Duodenal mucosa (tissue), 2 donors: Measurements from ENCODE around the gene NXNL2.

Experiments used
- H3K27ac ChIP-seq: one replicate; pipeline ENCODE4 v1.7.0; 2013; ENCODE audit warnings: low read depth, low read length
- H3K27me3 ChIP-seq, 2 donors: one replicate each; pipeline ENCODE4 v1.7.0; 2013; ENCODE audit warnings: low read length in 2 of 2, control low read depth in 1 of 2; ENCODE audit not compliant: insufficient read depth in 2 of 2, control insufficient read depth in 1 of 2
- H3K36me3 ChIP-seq, 2 donors: one replicate each; pipeline ENCODE4 v1.7.0; 2013; ENCODE audit warnings: low read length in 2 of 2, control low read depth in 1 of 2; ENCODE audit not compliant: insufficient read depth in 2 of 2, control insufficient read depth in 1 of 2
- H3K4me1 ChIP-seq, 2 donors: one replicate each; pipeline ENCODE4 v1.7.0; 2013; ENCODE audit warnings: low read length in 2 of 2, control low read depth in 1 of 2; ENCODE audit not compliant: insufficient read depth in 2 of 2, control insufficient read depth in 1 of 2
- H3K4me3 ChIP-seq, 2 donors: one replicate each; pipeline ENCODE4 v1.7.0; 2013; ENCODE audit warnings: low read length in 2 of 2, low read depth in 1 of 2
- H3K9ac ChIP-seq, 2 donors: one replicate each; pipeline ENCODE4 v1.7.0; 2013; ENCODE audit warnings: low read length in 2 of 2, low read depth in 1 of 2
- H3K9me3 ChIP-seq, 2 donors: one replicate each; pipeline ENCODE4 v1.7.0; 2013; ENCODE audit warnings: low read length in 2 of 2, control low read depth in 1 of 2; ENCODE audit not compliant: control insufficient read depth in 1 of 2

The NXNL2 gene

GRCh38 chr9:88589656-88590055, 54.7 kb downstream of the NXNL2 start:
- Histone ChIP-seq H3K9me3 (no peaks in the 10 kb centered on the region), H3K9ac (no peak overlapping the region), H3K4me1 (no peaks in the 10 kb centered on the region), H3K27ac (no peak overlapping the region), H3K36me3 (no peaks in the 10 kb centered on the region), H3K4me3 (no peak overlapping the region), H3K27me3 (no peaks in the 10 kb centered on the region)

GRCh38 chr9:88590558-88591146, 55.7 kb downstream of the NXNL2 start:
- no peak overlapping the region for H3K4me3 ChIP-seq
- no peak overlapping the region for H3K27ac ChIP-seq
- H3K9me3 ChIP-seq = no peaks in the 10 kb centered on the region
- no peaks in the 10 kb centered on the region for H3K27me3 ChIP-seq
- H3K9ac ChIP-seq = no peak overlapping the region
- no peaks in the 10 kb centered on the region for H3K36me3 ChIP-seq
- no peaks in the 10 kb centered on the region for H3K4me1 ChIP-seq

GRCh38 chr9:88593537-88594185, 58.7 kb downstream of the NXNL2 start:
- Histone ChIP-seq H3K36me3 (no peaks in the 10 kb centered on the region), H3K4me1 (no peaks in the 10 kb centered on the region), H3K9me3 (no peaks in the 10 kb centered on the region), H3K4me3 (no peak overlapping the region), H3K27ac (no peak overlapping the region), H3K27me3 (peaks cover 0 to 4% of the 10 kb centered on the region in 2 donors), H3K9ac (no peak overlapping the region)
